NCI-H2081 (cell line): ENCODE measurements around the gene FN3KRP.
"Not testable (repeated sequence)": the region's sequence is repeated elsewhere in the genome, so short reads cannot be mapped to it uniquely, and the experiment has no call there.

Experiments
- DNase-seq, 2 experiments: peaks; one replicate each; lab custom pipeline; 2025; lab: John Stamatoyannopoulos, UW

FN3KRP gene

DNA sequence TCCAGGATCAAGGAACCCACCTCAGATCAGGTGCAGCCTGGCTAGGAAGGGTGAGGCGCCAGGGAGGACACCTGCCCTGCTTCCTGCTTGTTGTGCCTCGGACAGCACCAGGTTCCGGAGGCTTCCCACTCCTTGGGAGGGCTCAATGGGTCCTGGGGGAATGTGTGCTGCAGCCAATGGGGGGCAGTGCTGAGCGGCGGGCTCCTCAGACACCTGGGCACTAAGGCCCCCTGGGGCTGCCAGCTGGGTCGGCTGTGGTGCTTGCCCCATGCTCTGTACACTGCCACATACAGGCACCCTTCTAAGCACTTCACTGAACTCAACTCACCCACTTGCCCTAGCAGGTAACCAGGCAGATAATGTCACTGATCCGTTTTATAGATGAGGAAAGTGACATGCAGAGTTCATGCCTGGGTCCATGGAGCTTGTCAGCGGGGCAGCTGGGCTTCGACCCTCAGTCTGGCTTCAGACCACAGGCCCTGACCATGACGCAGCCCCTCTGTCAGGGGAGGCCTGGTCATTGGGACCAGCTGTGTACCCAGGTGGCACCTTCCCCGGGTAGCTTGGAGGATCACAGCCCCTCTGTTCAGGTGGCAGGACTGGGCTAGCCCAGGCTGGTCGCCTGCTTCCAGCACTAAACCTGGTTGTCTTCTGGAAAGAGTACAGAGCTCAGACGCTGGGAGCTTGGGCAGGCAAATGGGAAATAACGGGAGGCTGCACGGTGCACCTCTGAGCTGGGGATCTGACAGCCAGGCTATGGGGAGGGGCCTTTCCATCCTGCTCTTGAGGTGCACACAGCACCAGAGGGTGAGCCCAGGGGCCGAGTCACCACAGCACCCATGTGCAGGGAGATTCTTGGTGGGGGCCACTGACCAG lies 27.1 kb downstream of the FN3KRP start:
- DNase-seq: no peak

DNA sequence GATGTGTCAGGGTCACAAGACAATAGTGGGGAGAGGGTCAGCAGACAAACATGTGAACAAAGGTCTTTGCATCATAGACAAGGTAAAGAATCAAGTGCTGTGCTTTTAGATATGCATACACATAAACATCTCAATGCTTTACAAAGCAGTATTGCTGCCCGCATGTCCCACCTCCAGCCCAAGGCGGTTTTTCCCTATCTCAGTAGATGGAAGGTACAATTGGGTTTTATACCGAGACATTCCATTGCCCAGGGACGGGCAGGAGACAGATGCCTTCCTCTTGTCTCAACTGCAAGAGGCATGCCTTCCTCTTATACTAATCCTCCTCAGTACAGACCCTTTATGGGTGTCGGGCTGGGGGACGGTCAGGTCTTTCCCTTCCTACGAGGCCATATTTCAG lies 28.2 kb downstream of the FN3KRP start:
- DNase-seq: not testable (repeated sequence)

DNA sequence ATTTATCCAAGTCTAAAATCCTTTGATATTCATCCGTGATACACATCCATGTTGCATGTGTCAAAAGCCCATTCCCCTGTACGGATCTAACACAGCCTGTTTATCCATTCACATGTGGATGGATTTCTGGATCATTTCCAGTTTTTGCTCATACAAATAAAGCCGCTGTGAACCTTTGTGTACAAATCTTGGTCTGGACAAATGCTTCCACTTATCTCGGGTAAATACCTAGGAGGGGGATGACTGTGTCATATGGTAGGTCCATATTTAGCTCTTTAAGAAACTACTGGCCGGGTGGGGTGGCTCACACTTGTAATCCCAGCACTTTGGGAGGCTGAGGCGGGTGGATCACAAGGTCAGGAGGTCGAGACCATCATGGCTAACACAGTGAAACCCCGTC lies 29.0 kb downstream of the FN3KRP start:
- DNase-seq: peak; percentile 14 to 53

DNA sequence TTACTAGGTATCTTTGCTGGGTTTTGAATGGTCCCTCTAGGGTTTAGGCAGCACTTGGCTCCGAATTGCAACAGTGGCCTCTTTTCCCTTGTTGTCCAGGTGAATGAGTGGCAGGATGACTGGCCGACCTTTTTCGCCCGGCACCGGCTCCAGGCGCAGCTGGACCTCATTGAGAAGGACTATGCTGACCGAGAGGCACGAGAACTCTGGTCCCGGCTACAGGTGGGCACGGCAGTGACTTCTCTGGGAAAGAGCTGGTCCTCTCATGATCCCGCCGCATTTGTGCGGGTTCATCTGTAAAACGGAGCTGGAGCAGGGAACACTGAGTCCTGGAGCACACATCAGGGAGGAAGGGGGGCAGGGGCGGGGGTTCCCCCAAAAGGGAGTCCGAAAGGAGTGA lies 32.2 kb downstream of the FN3KRP start:
- no peak for DNase-seq

DNA sequence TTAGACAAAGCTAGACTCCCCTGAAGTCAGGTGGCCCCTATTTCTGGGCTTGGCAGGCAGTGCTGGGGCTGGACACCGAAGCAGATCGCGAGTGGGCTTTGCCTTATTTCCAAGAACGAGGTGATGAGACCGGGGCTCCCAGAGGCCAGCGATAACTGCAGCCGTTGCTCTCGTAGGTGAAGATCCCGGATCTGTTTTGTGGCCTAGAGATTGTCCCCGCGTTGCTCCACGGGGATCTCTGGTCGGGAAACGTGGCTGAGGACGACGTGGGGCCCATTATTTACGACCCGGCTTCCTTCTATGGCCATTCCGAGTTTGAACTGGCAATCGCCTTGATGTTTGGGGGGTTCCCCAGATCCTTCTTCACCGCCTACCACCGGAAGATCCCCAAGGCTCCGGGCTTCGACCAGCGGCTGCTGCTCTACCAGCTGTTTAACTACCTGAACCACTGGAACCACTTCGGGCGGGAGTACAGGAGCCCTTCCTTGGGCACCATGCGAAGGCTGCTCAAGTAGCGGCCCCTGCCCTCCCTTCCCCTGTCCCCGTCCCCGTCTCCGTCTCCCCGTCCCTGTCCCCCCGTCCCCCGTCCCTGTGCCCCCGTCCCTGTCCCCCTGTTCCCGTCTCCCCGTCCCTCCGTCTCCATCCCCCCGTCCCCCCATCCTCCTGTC lies 33.9 kb downstream of the FN3KRP start:
- no peak for DNase-seq

DNA sequence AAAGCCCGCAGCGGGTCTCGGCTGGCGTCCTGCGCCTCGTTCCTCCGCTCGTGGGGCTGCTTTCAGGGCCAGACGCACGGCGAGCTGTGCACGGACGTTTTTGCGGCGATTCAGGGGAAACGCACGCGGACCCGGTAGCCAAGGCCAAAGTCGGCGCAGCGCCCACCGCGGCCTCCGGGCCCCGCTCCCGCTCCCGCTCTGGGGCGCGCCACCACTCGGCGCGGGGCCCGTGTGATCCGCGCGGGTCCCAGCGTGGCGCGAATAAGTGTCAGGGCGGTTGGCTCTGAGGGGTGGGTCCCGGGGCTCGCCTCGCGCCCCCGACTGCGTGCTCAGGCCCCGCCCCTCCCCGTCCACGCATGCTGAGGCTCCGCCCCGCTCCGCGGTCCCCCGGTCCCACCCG lies 34.7 kb downstream of the FN3KRP start:
- no peak for DNase-seq

DNA sequence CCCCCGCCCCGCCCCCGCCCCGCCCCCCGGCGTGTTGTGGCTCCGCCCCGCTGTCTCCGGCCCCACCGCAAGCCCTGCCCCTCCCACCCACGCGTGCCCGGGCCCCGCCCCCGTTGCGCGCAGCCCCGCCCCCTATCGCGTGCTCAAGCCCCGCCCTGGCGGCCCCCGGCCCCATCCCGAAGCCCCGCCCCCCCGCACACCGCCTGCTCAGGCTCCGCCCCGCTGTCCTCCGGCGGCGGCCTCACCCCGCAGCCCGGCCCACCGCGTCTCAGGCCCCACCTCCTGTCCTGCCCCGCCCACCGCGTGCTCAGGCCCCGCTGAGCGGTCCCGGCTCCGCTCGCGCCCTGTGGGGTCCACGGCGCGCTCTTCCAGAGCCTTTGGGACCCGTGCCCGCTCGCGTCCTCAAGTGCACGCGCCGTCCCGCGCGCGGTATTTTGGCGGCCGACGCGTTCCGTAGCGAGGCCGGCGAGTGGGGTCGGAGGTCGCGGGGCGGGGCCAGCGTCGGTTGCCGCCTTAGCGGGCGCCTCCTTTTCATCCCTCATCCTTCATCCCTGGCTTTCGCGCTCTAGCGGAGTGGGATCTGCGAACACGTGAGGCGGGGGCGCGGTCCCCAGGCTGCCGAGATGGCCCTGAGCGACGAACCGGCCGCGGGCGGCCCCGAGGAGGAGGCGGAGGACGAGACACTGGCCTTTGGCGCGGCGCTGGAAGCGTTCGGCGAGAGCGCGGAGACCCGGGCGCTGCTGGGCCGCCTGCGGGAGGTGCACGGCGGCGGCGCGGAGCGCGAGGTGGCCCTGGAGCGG lies 35.3 kb downstream of the FN3KRP start, which contains the start of gene TBCD:
Gene TBCD, plus strand, starts transcription at position 495 of the 800 bp plus-strand sequence. Its CDS starts 129 bp downstream, at position 624.
- peak; percentile 89 to 90 for DNase-seq

DNA sequence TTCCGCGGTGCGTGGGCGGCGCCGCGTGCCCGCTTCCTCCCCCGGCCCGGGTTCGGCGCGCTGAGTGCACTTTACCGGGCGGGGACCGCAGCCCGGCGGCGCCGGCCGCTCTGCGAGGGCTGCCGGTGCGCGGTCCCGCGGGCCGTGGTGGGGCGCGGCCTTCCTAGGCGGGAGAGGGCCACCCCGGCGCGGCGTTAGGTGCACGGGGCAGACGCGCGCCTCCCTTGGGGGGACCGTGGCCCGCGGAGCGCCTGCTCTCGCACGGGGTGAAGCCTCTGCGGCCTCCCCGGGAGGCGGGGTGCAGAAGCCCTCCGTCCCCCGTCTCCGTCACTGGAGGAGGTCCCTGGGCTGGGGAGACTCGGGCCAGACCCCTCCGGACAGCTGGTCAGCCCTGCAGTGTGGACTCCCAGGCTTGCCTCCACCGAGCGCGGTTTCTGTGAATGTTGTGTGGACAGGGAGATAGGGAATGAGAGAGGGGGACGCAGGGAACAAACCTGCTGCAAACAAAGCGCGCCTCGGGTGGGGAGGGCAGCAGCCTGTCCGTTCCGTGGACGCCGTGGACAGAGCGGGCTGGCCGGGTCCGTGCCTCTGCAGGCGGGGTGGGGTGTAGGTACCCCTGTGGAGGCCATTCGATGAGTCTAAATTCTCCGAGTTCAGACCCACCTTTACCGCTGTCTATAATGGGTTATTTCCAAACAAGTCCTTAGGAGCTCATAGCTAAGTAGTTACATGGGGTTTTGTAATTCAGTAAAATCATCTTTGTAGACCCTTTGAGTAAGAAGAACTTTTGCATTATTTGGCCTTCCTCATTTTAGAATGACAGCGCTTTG lies 36.1 kb downstream of the FN3KRP start:
- no peak for DNase-seq

DNA sequence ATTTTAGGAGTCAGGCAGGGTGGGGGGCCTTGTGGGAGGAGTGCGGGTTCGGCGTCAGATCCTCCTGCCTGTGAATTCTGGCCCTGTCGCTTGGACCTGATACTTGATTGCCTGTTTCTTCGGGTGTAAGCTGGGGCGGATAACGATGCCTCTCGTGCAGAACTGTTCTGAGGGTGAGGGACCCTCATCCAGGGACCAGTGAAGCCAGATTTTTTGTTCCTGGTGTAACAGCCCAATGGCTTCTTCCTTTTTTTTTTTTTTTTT lies 36.6 kb downstream of the FN3KRP start:
- no peak for DNase-seq

DNA sequence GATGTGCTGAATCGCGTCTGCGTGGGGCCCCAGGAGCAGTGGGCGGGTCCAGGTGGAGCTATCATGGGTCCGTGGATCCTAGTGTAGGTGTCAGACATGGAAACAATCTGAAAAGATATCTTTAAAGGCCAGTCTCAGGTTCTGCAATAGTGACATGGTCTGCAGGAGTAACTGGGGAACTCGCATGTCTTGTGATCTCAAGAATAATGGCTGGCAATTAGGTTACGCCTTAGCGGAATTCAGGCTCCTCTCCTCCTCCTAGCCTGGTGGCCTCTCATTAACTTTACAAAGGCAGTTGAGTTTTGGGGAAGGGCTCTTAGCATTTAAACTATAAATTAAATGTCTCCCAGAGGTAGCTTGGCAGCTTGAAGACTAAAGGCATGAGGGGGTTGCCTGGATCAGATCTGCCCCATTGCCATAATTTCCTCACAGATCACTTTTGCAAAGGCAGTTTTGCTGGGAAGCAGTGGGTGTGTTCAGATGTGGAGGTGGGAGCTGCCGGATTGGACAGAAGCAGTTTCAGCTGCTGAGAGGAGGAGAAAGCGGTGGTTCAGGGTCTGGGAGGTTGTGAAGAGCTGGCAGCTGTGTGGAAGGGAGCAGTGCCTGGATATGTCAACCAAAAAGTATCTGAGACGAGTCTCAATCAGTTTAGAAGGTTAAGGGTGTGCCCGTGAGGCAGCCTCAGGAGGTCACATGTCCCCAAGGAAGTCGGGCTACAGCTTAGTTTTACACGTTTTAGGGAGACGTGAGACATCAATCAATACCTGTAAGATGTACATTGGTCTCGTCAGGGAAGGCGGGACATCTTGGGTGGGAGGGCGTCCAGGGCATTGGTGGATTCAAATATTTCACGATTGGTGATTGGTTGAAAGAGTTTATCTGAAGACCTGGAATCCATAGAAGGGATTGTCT lies 38.0 kb downstream of the FN3KRP start:
- DNase-seq: no peak

DNA sequence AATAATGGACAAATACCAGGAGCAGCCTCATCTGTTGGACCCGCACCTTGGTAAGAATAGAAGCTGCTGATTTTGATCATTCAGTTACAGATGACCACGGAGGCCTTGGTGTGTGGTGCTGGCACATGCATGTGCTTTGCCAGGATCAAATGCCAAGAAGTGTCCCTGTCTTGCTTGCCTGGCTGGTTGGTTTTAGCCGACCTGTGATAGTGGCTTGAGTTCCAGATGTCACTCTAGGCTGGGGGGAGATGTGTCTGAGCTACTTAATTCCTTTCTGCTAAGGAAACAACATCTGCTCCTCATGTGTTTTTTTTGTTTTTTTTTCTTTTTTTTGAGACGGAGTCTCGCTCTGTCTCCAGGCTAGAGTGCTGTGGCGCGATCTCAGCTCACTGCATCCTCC lies 39.7 kb downstream of the FN3KRP start:
- DNase-seq: no peak

DNA sequence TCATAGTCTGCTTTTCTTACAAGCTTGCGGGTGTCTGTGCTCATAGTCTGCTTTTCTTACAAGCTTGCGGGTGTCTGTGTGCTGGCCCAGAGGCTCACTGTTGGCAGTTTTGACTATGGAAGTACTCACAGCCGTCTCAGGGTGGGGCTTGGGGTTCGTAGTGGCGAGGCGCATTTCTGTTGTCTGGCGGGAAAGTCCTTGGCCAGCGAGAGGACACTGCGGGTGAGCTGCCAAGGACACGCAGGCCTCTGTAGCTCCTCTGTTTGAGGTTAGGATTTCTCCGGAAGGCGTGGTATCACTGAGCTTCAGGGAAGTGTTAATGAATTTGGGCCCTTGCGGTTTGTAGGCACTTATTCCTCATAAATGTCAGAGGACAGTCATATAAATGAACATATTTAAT lies 48.9 kb downstream of the FN3KRP start:
- DNase-seq: no peak

DNA sequence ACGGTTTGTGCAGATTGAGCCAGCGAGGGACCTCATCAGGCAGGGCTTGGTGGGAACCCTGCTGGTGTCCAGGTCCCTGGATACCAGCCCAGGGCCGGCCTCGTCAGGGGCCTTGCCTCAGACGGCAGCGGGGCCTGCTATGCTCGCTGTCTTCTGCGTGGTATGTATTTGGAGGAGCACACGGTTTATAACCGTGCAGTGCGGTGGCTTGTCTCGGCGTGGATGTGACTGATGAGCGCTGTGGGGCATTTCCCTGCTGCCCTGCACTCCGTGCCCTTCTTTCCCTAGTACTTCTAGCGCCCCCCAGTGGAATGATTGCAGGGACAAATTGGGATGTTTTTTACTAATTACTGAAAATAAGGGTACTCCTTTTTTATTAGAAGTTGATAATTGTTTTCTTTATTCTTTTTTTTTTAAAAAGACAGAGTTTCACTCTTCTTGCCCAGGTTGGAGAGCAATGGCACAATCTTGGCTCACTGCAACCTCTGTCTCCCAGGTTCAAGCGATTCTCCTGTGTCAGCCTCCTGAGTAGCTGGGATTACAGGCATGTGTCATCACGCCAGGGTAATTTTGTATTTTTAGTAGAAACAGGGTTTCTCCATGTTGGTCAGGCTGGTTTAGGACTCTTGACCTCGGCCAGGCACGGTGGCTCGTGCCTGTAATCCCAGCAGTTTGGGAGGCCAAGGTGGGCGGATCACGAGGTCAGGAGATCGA lies 50.7 kb downstream of the FN3KRP start:
- peak; percentile 54 to 56 for DNase-seq

DNA sequence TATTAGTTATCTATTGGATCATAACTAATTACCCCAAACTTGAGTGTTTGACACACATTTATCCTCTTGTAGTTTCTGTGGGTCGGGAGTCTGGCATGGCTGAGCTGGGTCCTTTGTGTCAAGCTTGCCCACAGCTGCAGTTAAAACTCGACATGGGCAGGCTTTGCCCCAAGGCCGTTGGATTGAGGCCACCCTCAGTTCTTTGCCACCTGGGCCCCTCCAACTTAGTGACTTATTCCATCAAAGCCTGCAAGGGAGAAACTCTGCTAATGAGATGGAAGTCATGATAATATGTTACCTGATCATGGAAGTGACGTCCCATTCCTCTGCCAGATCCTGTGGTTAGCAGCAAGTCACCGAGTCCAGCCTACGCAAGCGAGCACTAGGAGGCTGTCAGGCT lies 52.5 kb downstream of the FN3KRP start:
- DNase-seq: no peak

DNA sequence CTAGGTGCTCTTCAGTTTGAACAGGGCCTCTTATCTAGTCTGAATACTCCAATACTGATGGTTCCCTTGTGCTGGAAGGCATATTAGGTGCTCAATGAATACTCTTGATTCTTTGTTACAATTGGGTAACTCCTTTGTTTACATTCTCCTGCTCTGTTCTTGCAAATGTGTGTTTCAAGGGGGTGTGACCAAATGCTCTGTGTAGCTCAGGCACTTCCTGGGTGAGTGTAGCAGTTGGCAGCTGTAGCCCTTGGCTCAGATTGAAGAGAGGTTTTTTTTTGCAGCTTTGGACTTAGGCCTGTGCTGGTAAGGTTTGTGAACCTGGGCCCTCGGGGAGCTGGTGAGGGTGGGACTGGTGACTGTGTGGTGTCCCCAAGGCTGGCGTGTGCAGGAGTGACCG lies 55.5 kb downstream of the FN3KRP start:
- no peak for DNase-seq

DNA sequence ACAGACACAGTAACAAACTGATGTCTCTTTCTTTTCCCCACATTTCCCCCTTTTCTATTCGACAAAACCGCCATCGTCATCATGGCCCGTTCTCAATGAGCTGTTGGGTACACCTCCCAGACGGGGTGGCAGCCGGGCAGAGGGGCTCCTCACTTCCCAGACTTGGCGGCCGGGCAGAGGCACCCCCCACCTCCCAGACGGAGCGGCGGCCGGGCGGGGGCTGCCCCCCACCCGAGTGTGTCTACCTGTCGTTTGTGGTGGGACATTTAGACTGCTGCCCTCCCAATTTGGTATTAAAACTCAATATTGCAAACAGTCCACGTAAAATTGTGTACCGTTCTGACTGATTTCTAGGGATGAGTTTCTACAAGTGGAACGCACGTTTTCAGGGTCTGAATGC lies 58.0 kb downstream of the FN3KRP start:
- DNase-seq: not testable (repeated sequence)

DNA sequence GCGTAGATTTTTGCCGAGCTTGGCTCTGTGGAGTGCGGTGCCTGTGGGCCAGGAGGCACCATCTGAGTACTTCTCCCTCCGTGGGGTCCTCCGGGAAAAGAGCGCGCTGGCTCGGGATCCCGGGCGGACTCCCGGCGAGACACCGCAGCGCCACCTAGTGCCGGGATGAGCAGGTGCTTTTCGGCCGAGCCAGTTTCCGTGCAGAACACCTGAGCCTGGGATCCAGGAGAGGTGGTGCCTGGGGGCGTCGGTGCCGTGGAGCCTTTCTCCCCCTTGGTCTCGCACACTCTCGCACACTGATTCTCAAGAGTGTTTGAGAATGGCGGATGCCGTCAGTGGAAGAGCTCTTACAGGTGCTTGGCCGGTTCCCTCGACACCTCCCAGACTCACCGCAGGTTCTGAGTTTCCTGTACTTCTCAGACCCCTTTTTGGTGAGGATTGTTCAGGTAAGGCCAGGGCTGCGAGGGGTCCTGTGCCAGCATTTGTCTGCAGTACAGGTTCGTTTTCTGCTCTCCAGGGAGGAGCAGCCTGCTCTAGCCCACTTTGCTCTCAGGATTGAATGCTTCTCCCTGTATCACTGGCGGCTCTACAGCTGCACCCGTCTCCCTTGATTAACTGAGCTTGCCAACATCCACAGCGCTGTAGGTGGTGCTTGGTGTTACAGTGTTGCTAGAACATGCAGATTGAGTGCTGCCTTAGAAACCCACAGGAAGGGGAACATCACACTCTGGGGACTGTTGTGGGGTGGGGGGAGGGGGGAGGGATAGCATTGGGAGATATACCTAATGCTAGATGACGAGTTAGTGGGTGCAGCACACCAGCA lies 58.7 kb downstream of the FN3KRP start:
- DNase-seq: peak; percentile 63 to 65

DNA sequence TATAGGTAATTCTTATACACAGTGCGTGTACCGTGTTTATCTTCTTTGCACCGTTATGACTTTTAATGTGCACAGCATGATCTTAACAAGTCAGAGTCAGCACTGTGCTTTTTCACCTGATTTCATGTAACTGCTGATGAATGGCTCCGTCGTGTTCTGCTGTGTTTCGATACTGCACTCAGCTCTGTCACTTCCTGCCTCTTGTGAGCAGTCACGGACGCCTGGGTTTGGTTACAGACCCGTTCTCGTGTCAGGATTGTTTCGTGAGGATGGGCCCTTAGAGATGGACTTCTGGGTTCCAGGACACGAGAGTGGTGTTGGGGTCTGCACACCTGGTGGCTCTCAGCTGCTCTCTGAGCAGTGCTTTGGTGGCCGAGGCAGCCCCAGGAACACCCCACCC lies 59.9 kb downstream of the FN3KRP start:
- no peak for DNase-seq
